NCI-H774 (cell line): ENCODE data around the gene CEBPA.

Source experiments
- DNase-seq: peaks from one replicate; lab custom pipeline; 2025; lab: John Stamatoyannopoulos, UW

Gene CEBPA

GRCh38 chr19:33287438-33287837 lies 14.9 kb downstream of the CEBPA start:
- no peak for DNase-seq

DNA sequence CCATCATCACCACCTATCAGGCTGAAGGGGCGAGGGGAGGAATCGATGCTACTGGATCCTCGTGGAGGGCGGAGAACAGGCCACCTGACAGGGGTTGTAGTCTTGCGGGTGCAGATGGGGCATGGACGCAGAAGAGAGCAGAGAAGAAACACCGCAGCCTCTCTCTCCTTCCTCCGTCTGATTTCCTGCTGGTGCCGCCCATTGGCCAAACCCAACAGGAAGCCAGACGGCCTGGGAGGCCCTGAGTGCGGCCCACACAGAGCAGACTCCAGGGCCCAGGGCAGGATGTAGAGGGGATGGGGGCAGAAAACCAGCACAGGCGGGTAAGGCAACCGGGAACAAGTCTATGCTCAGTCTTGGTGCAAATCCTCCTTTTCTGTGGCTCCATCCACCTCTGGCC lies 15.4 kb downstream of the CEBPA start:
- no peak for DNase-seq

DNA sequence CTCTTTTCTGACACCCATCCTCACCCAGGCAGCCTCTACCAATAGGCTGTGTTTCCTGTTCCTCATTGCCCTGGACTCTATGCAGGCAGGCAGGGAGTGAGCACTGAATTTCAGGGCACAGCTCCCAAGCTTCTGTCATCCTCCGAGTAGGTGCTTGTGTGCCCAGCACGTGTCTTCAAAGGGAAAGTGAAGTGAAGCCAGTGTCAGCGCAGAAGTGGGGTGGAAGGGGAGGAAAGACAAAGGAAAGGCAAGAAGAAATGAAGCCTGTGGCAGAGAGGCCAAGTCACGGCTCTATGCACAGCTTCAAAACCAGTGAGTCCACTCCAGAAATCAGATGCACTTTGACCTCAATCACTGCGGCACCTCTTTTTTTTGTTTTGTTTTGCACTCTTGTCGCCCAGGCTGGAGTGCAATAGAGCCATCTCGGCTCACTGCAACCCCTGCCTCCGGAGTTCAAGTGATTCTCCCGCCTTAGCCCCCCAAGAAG lies 16.9 kb downstream of the CEBPA start:
- no peak for DNase-seq

DNA sequence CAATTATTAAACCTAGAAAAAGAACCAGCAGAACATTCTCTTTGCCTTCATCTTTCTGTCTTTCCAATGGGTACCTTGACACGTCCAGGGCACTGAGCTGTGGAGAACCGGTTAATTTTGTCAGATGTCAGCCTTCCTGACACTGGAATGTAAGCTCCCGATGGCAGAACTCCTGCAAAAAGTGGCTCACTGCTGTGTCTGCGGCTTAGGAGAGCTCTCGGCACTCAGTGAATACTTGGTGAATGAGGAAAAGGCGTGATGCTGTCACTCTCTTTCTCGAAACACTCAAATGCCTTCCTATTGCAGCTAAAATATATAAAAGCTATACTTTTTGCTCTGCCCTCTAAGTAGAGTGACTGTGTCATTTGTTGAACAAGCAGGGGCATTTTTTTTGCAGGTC lies 17.6 kb downstream of the CEBPA start:
- DNase-seq = no peak

DNA sequence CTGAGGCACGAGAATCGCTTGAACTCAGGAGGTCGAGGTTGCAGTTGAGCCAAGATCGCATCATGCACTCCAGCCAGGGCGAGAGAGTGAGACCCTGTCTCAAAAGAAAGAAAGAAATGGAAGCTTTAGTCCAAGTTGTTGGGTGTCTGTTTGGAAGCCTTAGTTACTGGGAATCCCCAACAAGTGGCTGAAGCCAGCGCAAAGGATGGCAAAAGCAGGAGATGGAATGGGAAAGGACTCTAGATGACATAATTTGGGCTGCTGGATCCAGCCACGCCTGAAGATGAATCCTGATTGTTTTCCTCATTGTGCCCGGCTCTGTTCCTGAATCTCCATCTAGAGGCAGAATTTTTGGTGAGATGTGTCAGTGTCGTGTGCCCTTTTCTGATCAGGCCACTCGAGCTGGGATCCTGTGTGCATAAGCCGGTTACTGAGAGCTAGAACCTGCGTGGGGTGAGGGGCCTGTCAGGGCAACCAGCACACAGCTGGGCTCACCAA lies 18.1 kb downstream of the CEBPA start:
- DNase-seq = no peak

GRCh38 chr19:33283589-33283988 lies 18.7 kb downstream of the CEBPA start:
- DNase-seq = no peak

GRCh38 chr19:33282036-33282671 lies 20.2 kb downstream of the CEBPA start:
- no peak for DNase-seq

- no peak for DNase-seq
These were observed 20.9 kb downstream of the CEBPA start for GRCh38 chr19:33281296-33281926.

DNA sequence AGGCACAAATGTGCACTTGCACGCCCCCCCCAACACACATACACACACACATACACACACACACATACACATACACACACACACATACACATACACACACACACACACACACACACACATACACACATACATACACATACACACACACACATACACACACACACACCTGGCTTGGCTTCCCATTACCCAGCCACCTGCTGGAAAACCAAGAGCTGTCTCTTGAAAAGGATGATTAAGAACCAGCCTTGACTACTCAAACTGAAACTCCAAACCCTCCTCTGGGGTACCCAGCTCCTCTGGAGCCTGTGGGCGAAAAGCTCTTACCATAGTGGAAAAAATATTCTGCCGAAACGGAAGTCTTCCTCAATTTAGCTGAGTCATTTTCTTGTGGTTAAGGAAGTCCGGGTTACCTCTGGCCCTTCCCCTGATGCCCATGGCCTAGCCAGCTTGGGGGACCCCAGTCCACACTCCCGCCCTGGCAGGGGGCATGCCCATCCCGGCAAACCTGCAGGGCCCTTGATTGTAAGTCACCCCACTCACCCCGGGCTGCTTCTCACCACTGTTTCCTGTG lies 21.9 kb downstream of the CEBPA start:
- DNase-seq = no peak

DNA sequence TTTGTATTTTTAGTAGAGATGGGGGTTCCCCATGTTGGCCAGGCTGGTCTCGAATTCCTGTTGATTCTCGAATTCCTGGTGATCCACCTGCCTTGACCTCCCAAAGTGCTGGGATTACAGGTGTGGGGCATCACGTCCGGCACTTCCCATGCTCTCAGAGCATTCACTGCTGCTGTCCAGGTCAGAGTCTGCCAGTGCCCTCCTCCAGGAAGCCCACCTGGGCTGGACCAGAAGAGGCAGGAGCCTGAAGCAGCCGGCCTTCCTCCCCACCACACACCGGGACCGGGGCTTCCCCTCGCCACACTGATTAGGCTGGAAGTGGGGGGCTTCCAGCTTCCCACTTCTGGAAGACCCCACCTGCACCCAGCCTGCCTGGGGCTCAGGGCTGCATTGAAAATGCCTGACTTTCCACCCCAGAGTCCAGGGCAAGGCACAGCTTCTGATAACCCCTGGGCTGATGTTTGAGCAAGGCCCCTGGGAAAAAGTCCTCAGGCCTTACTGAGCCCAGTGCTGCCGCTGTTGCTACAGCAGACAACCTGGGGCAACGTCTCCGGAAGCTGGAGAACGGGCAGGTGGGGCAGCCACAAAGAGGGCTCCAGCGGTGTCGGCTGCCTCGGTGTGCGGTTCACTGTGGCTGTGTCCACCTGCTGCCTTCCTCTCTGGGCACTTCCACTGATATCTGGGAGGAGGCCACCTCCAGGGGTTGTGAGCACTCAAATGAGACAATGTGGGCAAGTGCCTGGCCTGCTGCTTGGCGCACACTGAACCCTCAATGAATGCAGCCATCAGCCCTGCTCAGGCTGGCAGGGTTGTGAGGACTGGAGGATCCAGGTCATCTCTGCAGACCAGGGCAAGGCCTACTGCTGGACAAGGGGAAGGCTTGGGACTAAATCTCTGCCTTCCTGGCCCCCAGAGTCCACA lies 22.6 kb downstream of the CEBPA start:
- DNase-seq = no peak

DNA sequence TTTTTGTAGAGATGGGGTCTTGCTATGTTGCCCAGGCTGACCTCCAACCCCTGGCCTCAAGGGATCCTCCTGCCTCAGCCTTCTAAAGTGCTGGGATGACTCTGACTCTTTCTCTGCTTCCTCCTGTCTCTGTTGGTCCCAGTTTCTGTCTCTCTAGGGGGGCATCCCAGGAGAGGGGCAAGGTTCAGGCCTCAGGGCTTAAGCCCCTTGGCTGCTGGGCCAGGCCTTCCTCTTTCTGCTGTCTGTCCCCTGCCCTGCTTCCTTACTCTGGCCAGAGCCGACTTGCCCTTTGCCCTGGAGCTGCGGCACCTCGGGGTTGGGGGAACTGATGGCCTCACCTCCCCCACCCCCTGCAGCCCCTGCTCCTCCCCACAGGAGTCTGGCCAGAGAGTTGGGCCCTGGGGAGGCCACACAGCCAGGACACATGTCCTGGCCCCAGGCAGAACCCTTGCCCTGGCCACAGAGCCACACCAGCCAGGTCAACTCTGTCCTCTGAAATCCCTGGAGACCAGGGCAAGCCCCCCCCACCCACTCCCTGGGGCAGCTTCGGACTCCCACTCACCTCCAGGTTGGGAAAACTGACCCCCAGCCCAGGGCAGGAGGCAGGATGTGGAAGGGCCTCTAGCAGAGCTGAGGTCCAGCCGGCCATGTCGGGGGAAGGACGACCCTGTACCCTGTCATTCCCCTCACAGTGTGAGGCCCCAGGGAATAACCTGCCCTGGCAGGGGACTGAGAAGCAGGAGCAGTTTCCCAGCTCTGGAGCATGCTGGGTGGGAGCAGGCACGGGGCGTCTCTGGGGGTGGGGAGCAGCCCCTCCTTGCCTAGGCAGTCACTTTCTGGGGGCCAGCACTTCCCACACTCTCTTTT lies 23.7 kb downstream of the CEBPA start:
- DNase-seq = no peak

DNA sequence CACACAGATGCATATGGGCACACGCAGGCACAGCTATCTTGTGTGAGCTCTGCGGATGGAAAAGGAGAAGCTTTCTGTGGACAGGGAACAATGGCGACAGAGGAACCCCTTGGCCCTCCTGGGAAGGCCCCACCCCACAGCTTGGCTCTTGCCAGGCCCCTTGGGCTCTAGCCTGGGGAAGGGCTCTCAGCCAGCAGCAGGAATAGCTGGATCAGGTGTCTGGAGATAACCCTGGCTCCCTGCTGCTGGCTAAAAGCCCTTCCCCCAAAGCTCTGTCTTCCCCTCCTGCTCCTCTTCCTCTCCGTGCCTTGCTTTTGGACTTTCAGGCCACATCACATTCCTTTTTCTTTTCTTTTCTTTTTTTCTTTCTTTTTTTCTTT lies 24.3 kb downstream of the CEBPA start:
- DNase-seq = no peak

- DNase-seq = no peak
These were observed 24.9 kb downstream of the CEBPA start for GRCh38 chr19:33277434-33277833.

- DNase-seq = no peak
These were observed 26.3 kb downstream of the CEBPA start for GRCh38 chr19:33275933-33276619.

DNA sequence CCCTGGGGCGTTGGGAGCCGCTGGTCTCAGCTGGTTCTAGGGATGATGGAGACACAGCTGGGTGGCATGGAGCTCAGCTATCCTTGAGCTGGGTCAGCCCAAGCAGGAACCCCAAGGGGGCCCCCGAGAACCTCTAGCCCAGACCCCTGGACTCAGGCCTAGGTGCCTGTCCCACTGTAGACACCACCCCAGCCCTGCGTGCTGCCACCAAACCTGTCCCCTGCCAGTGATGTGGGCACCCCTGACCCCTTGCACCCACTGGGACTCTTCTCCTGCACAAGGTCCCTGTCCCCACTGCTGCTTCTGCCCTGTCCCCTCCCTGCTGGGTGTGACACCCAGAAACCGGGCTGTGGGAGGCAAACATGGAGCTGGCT lies 26.8 kb downstream of the CEBPA start:
- no peak for DNase-seq

DNA sequence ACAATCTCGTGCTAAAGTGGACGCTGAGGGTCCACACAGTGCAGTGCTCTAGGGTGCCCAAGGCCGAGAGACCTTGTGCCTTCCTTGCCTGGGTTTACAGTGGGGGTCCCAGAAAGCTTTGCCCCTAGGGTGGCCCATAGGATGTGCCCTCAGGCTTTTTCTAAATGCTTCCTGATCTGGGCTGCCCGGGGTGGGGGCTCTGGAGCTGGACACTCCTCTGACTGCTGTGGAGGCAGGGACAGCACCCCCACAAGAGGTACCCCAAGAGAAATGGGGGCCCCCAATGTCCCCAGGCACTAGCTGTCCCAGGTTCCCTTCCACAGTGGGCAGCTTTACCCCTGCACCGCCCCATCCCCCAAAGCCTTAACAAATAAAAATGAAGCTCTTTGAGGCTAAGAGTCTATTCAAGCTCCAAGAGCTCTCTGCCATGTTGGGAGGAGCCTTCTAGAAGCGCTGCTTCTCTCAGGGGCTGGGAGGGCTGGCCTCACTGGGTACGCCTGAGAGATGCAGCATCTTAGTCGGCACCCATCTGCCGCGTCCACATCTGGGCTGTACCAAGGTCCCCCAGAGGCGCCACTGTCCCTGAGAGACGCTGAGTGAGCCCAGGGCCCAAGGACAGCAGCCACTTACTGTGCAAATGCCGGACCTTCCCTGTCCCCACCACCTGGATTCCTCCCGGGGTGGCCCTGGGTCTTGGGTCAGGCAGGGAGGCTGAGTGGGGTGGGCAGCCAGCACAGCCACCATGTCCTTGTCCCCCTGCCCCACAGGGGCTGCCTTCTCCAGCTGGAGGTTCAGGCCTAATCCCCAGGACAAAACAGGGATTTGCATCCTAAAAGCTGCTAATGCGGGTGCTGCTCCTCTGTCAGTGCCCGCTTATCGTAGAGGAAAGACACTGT lies 27.4 kb downstream of the CEBPA start:
- DNase-seq = no peak

DNA sequence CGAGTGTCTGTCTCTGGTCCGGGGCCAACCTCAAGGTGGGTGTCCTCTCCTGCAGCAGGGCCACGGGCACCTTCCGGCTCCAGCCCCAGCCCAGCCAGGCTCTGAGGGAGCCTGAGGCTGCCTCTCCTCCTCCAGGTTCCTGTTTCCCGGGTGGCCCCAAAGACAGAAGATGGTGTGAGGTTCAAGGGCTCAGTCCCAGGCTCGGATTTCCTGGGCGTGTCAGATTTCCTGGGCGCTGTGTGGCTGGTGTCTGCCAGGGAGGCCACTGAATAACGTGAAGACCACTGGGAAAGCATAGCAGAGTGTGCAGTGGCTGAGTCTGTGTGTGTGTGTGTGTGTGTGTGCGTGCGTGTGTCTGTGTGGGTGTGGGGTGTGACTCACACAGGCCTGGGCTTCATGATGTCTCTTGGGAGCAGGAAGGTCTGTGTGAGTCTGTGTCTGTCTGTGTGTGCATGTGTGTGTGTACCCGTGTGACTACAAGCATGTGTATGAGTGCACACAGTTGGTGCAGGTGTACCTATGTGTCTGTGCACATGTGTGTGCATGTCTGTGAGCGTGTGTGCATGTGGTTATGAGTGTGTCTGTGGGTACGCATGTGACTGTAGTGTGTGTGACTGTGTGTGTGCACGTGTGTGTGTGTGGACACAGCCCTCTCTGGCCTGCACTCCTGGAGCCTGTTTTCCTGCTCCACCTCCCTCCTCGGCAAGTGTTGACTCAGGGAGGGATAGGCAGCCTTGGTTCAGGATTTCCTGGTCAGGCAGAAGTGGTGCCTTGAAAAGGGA lies 28.3 kb downstream of the CEBPA start:
- no peak for DNase-seq

DNA sequence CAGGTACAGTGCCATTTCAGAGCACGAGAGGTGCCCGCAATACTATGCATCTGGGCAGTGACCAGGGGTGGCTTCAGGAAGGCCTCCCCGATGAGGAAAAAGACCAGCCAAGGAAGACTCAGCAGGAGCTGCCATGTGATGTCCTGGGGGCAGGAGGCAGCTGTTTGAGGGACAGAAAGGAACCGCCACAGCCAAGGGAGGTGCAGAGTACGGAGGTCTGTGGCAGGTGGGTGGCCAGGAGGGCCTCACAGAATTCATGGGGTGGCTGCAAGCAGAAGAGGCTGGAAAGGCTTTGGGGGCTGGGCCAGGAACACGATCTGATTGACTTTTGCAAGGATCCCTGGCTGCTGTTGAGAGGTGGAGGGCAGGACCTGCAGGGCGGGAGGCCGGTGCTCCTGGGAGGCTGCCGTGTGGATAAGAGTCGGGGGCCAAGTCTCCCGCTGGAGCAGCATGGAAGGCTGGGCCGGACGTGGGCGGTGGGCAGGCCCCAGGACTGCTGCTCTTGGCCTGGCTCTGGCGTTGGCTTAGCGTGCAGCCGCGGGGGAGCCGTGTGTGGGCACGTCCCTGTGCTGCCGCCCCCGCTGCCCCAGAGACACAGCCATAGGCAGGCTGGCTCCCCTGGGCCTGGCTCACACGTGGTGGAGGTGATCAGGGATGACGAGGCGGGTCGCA lies 29.1 kb downstream of the CEBPA start:
- no peak for DNase-seq
